HG03378 (cell line): ENCODE data around the gene PACS1.
"Not testable (repeated sequence)": the region's sequence is repeated elsewhere in the genome, so short reads cannot be mapped to it uniquely, and the experiment has no call there.

Source experiments
- ATAC-seq: cut with Tn5 transposase; IDR thresholded peaks from one replicate; pipeline ENCODE4 v1.9.1; 2021; ENCODE audit warnings: mild to moderate bottlenecking, moderate library complexity; ENCODE audit not compliant: unreplicated experiment

Gene PACS1

DNA sequence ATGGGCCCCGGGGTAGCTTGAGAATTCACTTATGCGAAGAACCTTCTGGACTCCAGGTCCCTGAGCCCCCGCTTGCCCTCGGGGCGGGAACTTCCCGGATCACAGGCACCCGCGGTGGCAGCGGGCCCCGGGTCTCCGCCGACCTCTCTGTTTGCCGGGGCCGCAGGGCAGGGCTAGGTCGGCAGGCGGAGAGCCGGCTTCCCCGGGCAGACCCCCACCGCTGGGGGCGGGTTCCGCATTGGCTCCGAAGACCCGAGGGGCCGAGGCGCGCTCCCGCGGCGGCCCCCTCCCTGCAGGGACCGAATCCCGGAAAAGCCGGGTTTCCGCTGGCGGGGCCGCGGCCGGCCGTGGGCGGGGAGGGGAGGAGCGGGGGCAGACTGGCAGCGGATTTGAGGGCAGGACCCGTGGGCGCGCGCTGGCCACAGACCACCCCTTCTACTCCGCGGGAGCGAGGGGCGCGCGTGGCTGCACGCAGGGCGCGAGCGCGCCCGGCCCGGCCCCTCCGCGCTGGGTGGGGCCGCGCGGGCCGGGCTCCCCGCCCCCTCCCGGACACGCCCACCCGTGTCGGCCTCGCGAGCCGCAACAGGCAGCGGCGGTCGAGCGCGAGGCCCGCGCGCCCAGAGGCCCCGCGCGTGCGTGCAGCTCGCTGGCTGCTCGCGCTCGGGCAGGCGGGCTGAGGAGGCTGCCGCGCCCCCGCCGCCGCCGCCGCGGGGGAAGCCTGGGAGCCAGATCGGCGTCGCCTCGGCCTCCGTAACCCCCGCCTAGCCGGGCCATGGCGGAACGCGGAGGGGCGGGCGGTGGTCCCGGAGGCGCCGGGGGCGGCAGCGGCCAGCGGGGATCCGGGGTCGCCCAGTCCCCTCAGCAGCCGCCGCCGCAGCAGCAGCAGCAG is at the start of gene PACS1:
Gene PACS1 (plus strand): TSS at position 558 of the 889 bp plus-strand sequence. CDS start 215 bp downstream, at position 773.
- ATAC-seq: no peak

DNA sequence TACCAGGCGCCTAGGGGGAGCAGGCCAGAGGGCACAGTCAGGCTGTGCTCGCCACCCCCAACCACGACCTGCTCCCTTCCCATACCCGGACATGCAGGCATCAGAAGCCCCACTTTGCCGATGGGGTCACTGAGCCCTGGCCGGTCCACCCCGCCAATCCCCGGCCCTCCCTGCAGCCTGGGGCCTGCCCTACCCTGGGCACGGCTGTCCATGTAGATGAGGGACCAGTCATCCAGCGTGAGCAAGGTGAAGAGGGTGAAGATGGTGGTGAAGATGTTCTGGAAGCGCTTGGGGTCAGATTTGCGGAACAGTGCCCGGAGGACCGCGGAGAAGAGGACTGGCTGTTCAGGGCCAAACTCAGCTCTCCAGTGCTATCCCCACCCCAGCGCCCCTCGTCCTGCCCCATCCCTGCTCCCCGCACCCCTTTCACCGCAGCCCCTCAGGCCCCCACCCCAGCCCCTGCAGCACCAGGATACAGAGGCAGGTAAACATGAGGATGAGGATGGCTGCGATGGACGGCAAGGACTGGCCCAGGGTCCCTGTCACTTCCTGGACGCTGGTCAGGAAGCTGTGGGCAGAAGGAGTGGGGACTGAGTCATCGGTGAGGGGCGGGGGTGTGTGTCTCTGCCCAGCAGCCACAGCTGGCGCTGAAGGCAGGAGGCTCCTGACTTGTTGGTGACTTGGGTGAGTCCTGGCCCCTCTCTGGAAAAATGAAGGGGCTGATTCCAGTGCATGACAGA is 49.3 kb upstream of the PACS1 start:
- ATAC-seq: no peak

DNA sequence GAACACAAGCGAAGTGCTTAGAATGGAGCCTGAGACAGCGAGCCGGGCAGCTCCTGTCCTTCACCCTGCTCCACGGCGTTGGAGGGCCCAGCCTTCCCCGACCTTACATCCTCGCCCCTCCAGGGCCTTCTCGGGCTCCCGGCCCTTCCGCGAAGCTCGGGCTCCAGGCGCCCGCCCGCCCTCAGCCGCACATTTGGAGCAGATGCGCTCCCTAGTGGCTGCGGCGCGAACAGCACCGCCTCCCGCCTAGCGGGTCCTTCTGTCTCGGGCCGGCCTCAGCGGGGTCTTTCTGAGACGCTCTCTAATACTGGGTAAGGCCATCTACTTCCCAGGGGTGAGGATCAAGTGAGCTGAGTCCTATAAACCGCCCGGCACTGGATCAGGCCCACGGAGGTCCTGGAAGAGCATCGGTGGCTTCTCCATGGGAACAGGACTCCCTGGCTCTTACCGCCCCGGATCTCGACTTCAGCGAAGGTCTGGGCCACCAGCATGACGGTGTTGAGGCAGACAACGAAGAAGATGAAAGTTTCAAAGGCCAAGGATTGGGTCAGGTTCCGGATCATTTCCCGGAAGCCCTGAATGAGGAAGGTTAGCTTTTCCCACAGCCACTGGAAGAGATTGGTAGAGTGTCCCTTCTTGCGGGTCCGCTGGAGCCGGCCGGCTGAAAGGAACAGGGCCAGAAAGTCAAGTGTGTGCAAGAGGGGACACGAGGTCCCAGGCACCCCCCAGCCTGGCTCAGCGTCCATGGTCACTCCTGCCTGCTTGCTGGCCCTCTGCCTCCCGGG is 47.5 kb upstream of the PACS1 start:
- ATAC-seq: no peak

DNA sequence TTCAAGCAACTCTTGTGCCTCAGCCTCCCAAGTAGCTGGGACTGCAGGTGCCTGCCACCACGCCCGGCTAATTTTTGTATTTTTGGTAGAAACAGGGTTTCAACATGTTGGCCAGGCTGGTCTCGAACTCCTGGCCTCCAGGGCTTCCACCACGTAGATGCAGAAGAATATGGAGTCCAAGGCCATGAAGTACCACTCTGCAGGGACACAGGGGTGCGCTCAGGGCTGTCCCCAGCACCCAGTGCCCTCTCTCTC is 47.0 kb upstream of the PACS1 start:
- ATAC-seq: not testable (repeated sequence)

GRCh38 chr11:66026017-66026529 is 44.0 kb upstream of the PACS1 start, which contains the start of gene CATSPER1:
Gene CATSPER1, minus strand, starts transcription at chr11:66026479. Its CDS starts 100 bp downstream, at chr11:66026379.
- ATAC-seq: no peak

GRCh38 chr11:66032957-66033735 is 36.9 kb upstream of the PACS1 start:
- ATAC-seq: no peak

- no peak for ATAC-seq
Observed at GRCh38 chr11:66035653-66036333, 34.3 kb upstream of the PACS1 start.

DNA sequence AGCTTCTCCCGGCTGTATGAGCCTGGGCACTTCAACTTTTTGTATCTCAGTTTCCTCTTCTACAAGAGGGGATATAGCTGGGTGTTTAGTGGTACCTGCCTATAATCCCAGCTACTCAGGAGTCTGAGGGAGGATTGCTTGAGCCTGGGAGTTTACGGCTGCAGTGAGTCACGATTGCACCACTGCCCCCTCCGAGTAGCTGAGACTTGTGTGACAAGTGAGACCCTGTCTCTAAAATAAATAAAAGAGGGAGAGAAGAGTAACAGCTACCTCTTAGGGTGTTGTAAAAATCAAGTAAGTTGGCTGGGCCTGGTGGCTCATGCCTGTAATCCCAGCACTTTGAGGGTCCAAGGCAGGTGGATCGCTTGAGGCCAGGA is 33.8 kb upstream of the PACS1 start:
- no peak for ATAC-seq

DNA sequence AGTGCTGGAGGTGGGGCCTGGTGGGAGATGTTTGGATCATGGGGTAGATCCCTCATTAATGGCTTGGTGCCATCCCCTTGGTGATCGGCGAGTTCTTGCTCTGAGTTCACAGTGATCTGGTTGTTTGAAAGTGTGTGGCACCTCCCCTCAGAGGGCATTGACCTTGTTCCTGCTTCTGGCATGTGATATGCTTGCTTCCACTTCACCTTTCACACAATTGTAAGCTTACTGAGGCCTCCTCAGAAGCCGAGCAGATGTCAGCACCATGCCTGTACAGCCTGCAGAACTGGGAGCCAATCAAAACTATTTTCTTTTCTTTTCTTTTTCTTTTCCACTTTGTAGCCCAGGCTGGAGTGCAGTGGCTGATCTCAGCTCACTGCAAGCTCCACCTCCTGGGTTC is 32.7 kb upstream of the PACS1 start:
- ATAC-seq: no peak

- no peak for ATAC-seq
Observed at GRCh38 chr11:66039765-66040164, 30.3 kb upstream of the PACS1 start.

DNA sequence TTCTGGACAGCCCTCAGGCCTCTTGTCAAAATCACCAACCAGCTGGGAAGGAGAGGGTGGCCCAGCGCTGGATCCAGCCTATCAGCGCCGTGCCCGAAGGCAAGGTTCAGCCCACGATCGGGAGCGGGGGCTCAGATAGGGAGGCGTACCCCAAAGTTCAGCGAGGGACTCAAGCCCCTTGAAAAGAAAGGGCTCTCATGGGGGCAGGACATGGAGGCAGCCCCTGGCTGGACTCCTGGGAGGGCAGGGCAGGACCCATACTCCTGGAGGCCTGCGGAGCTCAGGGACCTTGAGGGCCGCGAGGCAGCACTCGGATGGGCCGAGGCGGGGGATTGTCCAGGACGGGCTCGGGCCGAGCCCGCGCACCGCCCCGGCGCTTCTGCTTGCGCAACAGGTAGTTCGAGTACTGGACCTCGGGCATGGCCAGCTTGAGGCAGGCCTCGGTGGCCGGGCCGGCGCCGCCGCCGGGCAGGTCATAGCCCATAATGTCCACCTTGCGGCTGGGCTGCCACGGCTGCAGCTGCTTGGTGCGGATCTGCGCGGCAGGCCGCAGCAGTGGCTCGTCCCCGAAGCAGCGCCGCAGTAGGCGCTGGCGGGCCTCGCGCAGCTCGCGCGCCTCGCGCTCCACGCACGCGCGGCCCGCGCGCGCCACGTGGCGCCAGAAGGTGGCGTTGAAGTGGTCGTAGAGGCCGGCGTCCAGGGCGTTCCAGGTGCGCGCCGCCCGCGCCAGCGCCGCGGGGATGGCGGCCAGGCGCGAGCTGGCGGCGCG is 27.7 kb upstream of the PACS1 start:
- ATAC-seq: no peak

DNA sequence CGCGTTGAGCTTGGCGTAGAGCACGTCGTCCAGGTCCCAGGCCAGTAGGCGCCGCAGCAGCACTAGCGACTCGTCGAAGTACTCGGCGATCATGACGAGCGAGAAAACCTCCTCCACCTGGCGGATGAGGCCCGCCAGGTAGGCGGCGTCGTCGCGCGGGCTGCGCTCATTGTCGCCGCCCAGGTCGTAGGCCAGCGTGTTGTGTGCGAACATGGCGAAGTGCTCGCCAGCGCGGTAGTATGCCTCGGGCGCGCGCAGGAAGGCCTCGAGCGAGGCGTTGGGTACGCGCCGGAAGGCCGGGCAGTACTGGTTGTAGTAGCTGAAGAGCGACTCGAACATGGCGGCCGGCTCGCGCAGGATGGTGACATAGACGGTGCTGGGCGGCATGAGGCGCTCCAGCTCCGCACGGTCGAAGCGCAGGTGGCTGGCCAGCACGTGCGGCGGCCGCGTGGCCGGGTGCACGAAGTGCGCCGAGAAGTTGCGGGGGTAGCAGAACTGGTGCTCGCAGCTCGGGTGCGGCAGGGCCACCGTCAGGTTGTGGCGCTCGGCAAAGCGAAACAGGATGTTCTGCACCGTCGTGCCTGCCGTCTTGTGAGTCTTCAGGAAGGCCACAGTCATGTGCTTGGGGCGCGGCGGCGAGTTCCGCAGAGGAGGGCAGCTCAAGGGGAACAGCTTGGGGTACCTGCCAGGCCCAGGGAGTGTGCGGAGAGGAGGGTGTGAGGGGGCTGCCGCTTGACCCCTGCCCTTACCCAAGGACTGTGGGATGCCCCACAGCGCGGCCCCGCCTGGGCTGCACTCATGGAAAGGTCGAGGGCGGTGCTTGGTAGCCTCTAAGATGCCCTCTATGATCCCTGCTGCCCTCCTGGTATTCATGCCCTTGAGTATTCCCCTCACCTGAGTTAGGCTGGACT is 26.8 kb upstream of the PACS1 start:
- ATAC-seq: no peak

DNA sequence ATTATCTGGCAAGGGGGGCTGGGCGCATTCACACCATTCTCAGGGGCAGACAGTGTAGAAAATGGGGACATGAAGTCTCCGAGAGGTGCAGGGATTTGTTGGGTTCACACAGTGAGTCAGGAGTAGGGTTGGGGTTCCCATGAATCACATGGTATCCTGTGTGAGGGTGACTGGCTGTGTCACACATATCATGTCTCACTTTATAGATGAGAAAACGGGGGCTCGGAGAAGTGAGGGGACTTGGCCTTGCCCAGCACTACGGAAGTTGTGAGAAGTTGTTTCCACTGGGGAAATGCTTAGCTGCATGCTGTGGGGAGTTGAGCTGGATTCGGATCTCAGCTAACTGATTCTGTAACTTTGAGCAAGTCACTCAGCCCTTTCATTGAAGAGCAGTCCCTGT is 25.3 kb upstream of the PACS1 start:
- no peak for ATAC-seq

DNA sequence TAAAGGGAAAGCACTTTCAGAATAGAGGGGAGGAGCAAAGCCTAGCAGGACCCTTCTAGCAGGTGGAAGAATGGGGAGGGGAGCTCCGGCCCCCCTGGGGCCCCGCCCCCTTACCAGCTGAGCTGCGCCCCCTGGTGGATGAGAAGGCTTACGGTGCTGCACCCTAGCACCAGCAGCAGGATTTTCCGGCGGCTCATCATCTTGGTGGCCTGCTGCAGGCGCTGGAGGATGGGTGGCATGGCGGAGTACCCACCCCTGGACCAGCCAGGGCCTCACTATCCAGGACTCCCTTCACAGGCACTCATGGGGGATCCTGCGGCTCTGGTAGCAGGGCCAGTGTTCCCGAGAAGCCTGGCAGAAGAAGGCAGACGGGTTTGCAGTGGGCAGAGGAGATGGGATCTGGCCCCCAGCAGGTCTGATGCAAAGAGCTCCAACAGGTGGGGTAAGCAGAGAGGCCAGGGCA is 24.9 kb upstream of the PACS1 start:
- ATAC-seq: no peak

- no peak for ATAC-seq
Observed at GRCh38 chr11:66046901-66047300, 23.2 kb upstream of the PACS1 start.

GRCh38 chr11:66047541-66048365 is 22.3 kb upstream of the PACS1 start:
- no peak for ATAC-seq
